HG02973 (cell line): Measurements from ENCODE around the gene LTB4R.

ENCODE experiments used
- ATAC-seq: cut with Tn5 transposase; IDR thresholded peaks from one replicate; pipeline ENCODE4 v1.9.1; 2021; ENCODE audit warnings: moderate library complexity; ENCODE audit not compliant: unreplicated experiment

LTB4R gene

DNA sequence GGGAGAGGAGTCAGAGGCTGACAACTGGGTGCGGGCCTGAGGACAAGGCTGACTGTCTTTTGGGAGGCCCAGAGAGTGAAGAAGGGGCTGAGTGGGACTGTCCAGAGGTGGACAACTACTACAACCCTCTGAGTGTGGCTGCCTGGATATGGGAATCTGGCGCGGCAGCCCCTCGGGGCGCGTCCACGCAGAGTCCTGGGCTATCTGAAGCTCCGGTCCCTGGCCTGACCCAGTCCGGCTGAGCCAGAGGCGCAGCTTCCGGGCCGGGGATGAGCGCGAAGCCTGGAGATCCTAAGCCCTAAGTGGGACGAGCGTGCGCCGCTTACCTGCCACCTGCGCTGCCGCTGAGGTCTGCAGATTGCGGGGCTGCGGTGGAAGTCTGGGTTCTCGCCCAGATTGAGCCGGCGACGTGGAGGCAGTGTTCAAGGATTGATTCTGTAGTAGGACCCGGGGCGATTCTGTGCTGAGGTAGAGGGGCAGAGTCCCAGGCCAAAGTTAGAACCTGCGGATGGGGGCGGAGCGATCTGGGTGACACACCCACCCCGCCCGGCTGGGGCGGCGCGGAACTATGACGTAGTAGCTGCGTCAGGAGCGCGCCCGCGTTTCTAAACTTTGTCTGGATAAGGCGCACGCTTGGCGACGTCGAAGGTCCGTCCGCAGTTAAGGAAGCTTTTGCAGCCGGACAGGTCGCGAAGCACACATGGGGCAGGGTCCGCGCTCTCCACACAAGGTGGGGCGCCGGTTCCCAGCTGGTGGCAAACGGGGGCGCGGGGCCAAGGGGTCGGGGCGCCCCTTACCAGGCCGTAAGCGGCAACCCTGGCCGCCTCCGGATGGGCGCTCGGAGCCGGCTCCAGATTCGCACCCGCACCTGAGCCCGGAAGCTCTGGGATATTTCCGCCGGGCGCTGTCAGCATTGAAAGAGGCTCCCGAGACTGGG, 11.8 kb upstream of the LTB4R start, which contains the start of the genes DHRS1 and NOP9:
TSS of gene DHRS1 (minus strand) at position 526 of the 937 bp plus-strand sequence. CDS start 674 bp downstream, outside the sequence.
TSS of gene NOP9 (plus strand) at position 596 of the 937 bp plus-strand sequence. CDS start at position 701, 105 bp downstream.
- peak; percentile 60 for ATAC-seq

DNA sequence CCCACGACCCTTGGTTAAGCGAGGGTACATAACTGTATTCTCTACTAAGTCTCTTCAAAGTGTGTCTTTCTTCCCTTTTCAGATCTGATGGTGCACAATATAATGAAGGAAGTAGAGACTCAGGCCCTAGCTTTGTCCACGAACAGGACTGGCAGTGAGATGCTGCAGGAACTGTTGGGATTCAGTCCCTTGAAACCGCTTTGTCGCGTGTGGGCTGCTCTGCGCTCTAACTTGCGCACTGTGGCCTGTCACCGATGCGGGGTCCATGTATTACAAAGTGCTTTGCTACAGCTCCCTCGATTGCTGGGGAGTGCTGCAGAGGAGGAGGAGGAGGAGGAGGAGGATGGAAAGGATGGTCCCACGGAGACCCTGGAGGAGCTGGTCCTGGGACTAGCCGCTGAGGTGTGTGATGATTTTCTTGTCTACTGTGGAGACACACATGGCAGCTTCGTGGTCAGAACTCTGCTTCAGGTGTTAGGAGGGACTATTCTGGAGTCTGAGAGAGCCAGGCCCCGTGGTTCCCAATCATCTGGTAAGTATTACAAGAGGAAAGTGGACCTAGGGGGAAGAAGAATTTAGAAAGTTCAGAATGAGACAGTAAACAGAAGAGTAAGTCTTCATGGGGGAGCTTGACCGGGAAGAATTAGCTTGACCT, 10.8 kb upstream of the LTB4R start:
- no peak for ATAC-seq

DNA sequence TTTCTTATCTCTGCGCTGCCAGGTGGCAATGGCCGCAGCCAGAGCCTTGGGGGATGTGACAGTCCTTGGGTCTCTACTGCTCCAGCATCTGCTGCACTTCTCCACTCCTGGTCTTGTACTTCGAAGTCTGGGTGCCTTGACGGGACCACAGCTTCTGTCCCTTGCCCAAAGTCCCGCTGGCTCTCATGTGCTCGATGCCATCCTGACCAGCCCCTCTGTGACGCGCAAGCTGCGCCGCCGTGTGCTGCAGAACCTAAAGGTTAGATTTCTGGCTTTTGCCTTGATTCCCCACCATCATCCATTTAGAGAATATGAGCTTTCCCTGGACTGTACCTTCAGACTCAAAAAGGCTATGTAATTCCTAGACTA, 7.3 kb upstream of the LTB4R start:
- ATAC-seq, result no peak

GRCh38 chr14:24307156-24307574, 4.1 kb upstream of the LTB4R start:
- ATAC-seq, result no peak

DNA sequence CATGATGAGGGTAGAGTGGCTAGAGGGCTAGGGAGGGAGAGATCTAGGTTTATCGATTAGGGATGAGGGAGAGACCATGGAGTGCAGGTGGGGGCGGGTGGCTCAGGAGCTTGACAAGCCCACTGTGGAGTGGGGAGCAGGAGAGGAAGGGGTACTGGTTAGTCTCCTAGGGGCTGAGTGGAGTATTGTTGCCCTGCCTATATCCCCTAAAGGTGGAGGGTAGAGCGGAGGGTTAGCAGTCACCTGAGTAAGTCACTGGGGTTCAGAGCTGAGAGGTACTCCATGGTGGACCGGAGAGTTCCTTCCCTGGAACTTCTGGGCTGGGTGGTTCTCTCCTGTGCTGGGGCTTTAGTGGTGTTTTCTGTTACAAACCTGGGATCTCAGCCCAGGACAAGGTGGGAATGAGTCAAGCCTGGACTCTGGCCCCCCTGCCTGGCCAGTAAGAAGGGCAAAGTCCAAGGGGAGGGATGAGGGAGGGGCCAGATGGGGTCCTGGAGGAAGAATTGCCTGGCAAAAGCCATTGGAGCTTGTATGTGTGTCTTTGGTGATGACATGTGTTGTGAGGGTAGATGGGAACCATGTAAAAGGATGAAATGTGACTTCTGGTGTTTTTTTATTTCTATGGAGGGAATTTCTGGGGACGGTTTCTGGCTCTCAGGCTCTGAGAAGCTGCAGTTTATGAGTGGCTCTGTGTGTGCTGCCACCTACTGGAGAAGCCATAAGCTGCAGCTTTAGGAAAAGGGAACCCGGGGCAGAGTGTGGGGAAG, 3.5 kb upstream of the LTB4R start, which contains the start of gene CIDEB:
TSS of gene CIDEB (minus strand) at position 403 of the 767 bp plus-strand sequence. CDS start at position 284, 119 bp downstream.
- ATAC-seq, result no peak

GRCh38 chr14:24308342-24309124, 2.8 kb upstream of the LTB4R start:
- no peak for ATAC-seq

GRCh38 chr14:24309538-24310264, 1.6 kb upstream of the LTB4R start, which contains the start of gene LTB4R2:
Gene LTB4R2 (plus strand): TSS chr14:24310140. CDS start chr14:24310665, 525 bp downstream.
- no peak for ATAC-seq

DNA sequence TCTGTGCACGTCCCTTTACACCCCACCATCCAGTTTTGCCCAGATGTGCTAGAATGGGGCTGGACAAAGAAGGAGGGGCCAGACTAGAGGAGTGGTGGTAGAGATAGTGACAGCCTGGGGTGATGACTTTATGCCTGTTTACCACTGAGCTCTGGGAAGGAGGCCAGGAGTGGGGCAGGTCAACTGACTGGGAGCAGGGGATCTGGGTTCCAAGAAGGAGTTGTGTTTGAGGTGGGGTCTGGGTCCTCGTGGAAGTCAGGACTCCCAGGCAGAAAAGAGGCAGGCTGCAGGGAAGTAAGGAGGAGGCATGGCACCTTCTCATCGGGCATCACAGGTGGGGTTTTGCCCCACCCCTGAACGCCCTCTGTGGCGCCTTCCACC, 1.0 kb upstream of the LTB4R start:
- ATAC-seq, result no peak

GRCh38 chr14:24311837-24312615, 724 bp downstream of the LTB4R start:
- no peak for ATAC-seq

DNA sequence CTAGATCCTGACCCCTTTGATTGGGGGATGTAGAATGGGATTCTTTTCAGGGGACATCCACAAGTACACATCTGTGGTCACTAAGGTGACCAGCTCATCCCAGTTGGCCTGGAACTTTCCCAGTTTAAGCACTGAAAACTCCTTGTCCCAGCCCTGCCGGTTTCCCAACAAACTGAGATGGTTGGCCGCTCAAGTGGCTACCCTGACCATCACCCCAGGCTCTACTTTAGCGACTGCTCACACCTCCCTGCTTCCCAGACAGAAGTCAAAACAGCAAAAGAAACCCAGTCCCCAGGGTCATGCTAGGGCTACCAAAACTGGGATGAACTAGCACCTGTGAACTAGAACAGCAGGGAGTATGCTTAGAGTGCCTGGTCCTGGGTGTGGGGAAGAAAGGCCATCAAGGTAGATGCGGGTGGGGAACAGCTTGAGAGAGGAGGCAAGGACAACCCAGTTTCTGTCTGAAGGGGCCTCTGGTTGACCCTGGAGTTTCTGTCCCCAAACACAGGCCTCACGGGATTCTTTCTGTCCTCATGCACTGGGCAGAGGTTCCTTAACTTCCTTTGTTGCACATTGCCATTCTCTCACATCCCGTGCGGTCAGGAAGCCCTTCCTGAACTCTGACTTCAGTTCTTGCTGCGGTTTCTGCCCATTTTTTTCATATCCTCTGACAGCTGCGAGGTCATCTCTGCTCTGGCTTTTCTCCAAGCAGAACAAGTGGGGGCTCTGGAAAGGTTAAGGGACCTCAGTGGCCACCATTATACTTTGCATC, 1.6 kb downstream of the LTB4R start:
- ATAC-seq, result no peak

- ATAC-seq, result no peak
Measured at GRCh38 chr14:24313913-24314312, 2.6 kb downstream of the LTB4R start.

DNA sequence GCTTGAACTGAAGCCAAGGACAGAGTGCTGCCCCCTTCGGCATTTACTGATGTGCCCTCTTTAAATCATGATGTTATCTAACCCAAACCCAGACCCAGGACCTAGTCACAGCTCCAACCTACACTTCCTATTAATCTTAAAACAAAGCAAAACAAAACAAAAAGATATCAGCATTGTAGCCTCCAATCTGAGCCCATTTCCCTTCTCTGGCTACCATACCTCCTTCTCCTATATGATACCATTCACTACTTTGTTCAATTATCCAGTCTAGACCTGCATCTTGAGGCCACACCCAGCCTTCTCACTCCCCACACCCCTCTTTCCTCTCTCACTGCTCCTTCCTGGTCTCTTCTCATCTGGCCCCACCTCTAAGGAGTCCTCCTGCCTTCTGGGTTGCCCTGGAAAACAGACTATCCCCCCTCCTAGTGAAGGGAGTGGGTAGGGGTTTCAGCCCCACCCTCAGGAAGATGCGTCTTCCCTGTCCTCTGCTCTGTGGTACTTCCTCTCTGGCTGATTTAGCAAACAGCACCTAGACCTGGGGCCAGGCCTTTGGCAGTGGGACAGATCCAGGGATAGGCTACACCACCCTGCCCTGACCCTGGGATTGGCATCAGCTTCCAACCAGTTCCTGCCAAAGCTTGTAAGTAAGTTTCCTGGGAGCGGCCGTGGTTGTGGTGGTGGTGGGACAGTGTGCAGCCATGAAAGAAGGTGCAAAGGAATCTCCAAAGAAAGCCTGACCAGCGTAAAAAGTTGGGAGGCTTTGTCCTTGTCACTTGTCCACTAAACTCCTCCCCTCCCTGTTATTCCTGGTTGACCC, 3.3 kb downstream of the LTB4R start:
- no peak for ATAC-seq

GRCh38 chr14:24315243-24315806, 4.0 kb downstream of the LTB4R start:
- no peak for ATAC-seq

DNA sequence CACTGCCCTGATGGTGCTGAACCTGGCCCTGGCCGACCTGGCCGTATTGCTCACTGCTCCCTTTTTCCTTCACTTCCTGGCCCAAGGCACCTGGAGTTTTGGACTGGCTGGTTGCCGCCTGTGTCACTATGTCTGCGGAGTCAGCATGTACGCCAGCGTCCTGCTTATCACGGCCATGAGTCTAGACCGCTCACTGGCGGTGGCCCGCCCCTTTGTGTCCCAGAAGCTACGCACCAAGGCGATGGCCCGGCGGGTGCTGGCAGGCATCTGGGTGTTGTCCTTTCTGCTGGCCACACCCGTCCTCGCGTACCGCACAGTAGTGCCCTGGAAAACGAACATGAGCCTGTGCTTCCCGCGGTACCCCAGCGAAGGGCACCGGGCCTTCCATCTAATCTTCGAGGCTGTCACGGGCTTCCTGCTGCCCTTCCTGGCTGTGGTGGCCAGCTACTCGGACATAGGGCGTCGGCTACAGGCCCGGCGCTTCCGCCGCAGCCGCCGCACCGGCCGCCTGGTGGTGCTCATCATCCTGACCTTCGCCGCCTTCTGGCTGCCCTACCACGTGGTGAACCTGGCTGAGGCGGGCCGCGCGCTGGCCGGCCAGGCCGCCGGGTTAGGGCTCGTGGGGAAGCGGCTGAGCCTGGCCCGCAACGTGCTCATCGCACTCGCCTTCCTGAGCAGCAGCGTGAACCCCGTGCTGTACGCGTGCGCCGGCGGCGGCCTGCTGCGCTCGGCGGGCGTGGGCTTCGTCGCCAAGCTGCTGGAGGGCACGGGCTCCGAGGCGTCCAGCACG, 4.7 kb downstream of the LTB4R start:
- ATAC-seq, result no peak

GRCh38 chr14:24316597-24316950, 5.3 kb downstream of the LTB4R start:
- no peak for ATAC-seq
